Upper lobe of left lung (tissue), 4 donors: Measurements from ENCODE around the gene CDH10.

Source experiments
- EP300 ChIP-seq, 4 donors: sonication (generic); formaldehyde crosslinking; IDR thresholded peaks; one replicate each; pipeline ENCODE4 v1.5.1; 2017; ENCODE audit warnings: antibody characterized with exemption in 4 of 4, control low read depth in 2 of 4
- POLR2A ChIP-seq, 4 donors: fragments of 450-650 bp; IDR thresholded peaks; one replicate each; pipeline ENCODE4 v1.5.1; 2016 to 2017; ENCODE audit warnings: antibody characterized with exemption in 4 of 4, mild to moderate bottlenecking in 2 of 4
- POLR2AphosphoS5 ChIP-seq, 2 donors: sonication (generic); formaldehyde crosslinking; IDR thresholded peaks; one replicate each; pipeline ENCODE4 v1.5.1; 2017; ENCODE audit warnings: antibody characterized with exemption in 2 of 2
- TF ChIP-seq, protein P1 (sequence below), 6 experiments: fragments of 450-650 bp in 4 of 6; fragments of 200-600 bp in 2 of 6; sonication (generic) in 2 of 6; IDR thresholded peaks; one replicate each; pipeline ENCODE4 v1.5.1; 2016 to 2019; ENCODE audit warnings: antibody characterized with exemption in 6 of 6

DNA sequence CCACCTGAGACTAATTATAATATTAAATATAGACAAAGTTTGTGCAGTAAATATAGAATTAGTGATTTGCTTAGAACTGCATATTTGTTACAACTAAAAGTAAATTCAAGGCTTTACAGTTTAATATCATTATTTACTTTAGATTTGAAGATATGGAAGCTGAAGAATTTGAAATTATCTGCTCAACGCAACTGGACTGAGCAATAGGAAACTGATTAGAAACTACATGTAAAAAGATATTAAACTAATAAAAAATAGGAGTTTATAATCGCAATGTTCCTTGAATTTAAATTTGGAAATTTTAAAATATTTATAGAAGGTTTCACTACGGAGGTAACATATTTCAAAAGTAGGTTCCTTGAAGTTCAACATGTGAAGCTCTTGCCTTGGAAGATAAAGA, 55.2 kb downstream of the CDH10 start:
- TF ChIP-seq POLR2A (IDR thresholded peaks at IDR 0.05) = no peak
- TF ChIP-seq, protein P1, sequence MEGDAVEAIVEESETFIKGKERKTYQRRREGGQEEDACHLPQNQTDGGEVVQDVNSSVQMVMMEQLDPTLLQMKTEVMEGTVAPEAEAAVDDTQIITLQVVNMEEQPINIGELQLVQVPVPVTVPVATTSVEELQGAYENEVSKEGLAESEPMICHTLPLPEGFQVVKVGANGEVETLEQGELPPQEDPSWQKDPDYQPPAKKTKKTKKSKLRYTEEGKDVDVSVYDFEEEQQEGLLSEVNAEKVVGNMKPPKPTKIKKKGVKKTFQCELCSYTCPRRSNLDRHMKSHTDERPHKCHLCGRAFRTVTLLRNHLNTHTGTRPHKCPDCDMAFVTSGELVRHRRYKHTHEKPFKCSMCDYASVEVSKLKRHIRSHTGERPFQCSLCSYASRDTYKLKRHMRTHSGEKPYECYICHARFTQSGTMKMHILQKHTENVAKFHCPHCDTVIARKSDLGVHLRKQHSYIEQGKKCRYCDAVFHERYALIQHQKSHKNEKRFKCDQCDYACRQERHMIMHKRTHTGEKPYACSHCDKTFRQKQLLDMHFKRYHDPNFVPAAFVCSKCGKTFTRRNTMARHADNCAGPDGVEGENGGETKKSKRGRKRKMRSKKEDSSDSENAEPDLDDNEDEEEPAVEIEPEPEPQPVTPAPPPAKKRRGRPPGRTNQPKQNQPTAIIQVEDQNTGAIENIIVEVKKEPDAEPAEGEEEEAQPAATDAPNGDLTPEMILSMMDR (IDR thresholded peaks at IDR 0.05) = no peak
- TF ChIP-seq EP300 (IDR thresholded peaks at IDR 0.05) = no peak
- no peak for TF ChIP-seq POLR2AphosphoS5 (IDR thresholded peaks at IDR 0.05)
